SIG-M5 treated with dmso at 0.1 percent for 504 hours (cell line): ENCODE data around the gene BRIP1.
"Not testable (repeated sequence)": the region's sequence is repeated elsewhere in the genome, so short reads cannot be mapped to it uniquely, and the experiment has no call there.

Experiments
- DNase-seq: peaks from one replicate; lab custom pipeline; 2025; ENCODE audit not compliant: unreplicated experiment; lab: John Stamatoyannopoulos, UW

Gene BRIP1

DNA sequence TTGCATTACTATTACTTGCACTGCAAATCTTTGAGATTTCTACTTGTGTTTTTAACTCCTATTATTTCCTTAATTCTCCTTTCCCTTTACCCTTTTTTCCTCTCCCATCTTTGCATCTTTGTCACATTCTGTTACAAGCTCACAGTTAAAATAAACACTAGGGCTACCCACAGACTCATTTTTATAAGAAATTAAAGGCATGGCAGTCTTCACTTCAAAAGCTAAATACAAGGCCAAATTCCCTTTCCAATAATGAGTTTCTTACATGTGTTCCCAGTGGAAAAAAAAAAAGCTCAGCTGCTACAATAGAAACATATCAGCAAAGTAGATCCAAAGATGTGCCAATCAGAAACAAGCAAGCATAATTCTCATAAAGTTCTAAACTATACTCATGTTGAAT, 3.7 kb upstream of the BRIP1 start:
- DNase-seq, result no peak

DNA sequence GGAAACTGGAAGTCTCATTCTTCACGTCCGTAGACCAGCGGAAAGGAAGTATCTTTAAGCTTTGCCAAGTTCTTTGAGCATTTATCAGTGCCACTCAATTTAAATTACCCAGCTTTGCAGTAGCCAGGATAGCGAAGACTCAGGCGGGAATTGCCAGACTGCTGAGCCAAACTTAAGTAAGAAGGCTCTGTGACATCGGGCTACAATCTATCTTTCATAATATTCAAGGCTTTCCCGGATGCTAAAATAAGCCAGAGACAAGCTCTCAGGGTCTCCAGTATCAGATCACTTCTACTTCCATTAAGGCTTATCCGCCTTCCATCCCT, 436 bp upstream of the BRIP1 start:
- no peak for DNase-seq

DNA sequence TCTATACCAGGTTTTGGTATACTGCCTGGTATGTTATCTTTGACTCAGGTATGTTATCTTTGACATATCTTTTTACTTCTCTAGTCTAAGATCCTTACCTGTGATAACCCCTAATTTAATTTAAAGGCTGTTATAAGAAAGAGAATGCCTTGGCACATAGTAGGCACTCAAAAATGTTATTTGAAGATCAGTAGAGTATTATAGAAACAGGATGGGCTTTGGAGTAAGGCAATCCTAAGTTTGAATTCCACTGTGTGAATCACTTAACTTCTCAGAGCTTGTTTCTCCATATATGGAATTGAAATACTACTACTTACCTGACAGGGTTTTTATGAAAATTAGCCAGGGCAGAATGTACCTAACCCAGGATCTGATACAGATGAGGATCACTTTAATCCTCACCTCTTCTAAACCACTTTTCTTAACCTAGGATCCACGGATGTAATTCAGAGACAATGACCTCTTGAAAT, 1.2 kb downstream of the BRIP1 start:
- peak; percentile 69 for DNase-seq

DNA sequence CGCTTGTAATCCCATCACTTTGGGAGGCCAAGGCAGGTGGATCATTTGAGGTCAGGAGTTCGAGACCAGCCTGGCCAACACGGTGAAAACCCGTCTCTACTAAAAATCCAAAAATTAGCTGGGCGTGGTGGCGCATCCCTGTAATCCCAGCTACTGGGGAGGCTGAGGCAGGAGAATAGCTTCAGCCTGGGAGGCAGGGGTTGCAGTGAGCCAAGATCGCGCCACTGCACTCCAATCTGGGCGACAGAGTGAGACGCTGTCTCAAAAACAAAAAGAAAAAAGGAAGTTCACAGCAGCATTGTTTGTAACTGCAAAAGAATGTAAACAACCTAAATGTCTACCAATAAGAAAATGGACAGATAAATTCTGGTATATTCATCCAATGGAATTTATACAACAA, 2.9 kb downstream of the BRIP1 start:
- DNase-seq, result not testable (repeated sequence)

DNA sequence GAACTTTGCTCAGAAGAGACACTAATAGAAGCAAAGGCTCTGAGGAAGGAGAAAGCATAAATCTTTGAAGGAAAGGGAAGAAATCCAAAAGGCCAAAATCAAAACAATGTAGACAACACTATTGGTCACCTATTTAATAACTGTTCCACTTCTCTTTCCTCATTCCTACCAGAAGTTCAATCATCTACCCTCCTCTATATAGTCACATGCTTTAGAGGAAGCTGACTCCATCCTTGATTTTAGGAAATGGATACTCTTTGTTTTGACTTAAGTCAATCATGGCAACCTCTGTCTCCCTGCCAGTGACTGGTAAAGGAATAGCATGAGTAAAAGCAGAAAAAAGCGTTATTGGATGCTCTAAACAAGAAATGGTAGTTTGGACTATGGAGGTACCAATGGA, 7.3 kb downstream of the BRIP1 start:
- no peak for DNase-seq

DNA sequence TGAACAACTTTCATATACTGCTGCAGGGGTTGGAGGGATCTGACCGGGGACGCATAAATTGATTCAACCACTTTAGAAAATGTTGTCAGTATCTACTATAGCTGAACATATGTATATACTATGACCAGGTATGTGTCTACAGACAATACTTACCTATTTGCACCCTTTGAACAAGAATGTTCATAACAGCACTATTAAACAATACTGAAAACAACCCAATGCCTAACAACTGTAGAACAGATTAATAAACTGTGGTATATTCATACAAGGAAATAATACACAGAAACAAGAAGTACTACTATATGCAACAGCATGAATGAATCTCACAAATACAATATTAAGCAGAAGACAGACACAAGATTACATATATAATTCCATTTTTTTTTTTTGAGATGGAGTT, 10.5 kb downstream of the BRIP1 start:
- no peak for DNase-seq

DNA sequence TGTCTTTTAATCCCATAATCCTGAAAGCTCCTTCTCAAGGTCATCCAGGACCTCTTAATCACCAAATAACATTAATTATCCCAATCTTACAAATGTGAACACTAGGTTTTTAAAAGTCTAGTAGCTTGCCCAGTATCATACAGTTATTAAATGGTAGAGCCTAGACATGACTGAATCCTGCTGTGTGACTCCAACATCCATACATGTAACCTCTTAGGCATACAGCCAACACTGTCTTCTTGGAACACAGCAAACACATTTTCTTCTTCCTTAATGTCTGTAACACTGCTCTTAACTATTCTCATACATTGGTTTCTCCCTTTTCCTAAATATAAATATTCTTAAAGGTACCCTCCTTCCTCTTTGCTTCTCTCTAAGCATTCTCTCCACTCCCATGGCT, 13.7 kb downstream of the BRIP1 start:
- no peak for DNase-seq

DNA sequence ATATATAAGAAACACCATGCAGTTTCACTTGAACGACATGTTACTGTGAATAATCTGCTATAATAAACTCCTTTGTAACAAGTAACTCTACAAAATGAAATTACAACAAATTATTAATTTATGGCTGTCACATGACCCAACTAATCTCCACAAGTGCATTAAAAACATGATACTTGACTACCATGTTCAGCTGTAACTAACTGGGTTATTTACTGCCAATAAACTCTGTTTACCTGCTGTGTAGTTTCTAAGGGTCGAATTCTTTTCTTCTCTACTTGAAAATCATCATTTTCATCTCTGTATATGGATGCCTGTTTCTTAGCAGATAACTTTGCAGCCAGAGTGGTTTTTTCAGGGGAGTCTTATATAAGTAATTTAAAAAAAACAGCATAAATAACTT, 14.4 kb downstream of the BRIP1 start:
- no peak for DNase-seq

DNA sequence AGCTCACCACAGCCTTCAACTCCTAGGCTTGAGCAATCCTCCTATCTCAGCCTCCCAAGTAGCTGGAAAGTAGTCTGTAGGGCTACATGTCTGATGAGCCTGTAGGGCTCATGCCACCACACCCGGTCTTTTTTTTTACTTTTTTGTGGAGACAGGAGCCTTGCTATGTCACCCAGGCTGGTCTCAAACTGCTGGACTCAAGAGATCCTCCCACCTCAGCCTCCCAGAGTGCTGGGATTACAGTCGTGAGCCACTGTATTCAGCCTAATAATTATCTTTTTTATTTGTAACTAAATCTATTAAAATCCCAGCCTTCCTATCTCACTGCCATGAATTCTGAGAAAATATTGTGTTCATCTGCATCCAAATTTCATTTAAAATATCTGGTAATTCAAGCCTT, 15.1 kb downstream of the BRIP1 start:
- DNase-seq, result no peak

DNA sequence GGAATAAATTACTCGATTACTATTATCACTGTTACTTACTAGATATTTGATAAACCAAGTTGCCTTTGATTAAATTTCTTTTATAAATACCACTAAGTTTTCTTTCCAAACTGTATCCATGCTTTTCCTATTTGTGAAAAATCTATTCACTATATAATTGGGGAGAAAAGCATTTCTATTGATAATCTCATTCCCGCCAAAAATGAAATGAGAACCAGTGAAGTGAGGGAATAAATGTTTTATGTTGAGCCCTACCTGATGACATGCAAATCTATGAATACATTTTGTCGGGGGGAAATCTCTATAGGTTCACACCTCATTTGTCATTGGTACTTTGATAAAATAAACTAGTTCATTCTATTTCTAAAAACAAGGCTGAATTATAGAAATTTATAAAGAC, 15.7 kb downstream of the BRIP1 start:
- DNase-seq, result no peak

DNA sequence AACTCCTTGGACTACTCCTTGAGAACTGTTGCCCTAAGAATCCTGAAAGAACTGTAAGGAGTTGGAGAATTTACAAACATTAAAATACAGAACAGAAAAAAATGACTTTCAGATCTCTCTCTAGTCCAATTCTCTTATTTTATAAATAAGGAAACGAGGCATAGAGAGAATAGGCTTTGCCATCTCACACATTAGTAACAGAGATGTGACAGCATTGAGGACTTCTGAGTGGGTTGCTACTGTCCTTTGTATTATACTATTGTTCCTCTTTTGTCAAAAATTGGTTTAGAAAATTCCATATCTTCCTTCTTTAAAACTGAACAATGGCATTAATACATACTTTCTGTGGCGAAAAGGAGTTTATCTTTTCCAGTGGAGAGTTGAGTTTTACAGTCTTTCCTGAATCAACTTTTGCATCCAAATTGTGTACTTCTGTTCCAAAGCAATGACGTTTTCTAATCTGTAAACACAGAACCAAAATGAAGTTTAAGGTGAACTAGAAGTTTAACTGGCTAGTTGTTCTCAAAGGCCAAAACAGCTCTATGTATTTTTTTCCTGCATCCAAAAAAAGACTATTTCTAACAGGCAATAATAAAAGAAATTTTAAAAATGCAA, 16.5 kb downstream of the BRIP1 start:
- no peak for DNase-seq

DNA sequence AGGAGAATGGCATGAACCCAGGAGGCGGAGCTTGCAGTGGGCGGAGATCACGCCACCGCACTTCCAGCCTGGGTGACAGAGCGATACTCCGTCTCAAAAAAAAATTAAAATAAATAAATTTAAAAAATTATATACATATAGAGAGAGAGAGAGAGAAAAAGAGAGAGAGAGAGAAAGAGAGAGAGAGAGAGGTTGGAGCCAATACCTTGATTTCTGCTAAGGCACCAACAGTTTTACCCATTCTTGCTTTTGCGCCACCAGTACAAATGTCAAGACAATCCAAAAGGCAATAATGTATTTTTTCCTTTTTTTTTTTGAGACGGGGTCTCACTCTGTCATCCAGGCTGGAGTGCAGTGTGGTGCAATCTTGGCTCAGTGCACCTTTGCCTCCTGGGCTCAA, 17.2 kb downstream of the BRIP1 start:
- DNase-seq, result no peak

DNA sequence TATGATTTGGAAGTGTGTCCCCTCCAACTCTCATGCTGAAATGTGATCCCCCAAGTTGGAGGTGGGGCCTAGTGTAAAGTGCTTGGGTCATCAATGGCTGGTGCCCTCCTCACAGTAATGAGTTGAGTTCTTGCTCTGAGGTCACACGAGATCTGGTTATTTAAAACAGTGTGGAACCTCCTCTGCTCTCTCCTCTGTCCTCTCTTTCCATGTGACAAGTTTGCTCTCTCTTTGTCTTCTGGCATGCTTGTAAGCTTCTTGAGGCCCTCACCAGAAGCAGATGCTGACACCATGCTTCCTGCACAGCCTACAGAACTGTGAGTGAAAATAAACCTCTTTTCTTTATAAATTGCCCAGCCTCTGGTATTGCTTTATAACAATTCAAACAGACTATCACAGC, 19.9 kb downstream of the BRIP1 start:
- no peak for DNase-seq

DNA sequence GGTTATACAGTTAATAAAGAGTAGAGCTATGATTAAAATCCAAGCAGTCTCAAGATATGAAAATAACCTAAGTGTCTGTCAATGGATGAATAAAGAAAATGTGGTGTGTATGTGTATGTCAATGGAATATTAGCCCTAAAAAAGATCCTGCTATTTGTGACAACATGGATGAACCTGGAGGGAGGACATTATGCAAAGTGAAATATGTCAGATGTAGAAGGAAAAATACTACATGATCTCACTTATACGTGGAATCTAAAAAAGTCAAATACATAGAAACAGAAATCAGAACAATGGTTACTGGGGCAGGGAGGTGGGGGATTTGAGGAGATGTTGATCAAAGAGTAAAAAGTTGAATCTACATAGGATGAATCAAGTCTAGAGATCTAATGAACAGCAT, 20.4 kb downstream of the BRIP1 start:
- DNase-seq, result no peak

DNA sequence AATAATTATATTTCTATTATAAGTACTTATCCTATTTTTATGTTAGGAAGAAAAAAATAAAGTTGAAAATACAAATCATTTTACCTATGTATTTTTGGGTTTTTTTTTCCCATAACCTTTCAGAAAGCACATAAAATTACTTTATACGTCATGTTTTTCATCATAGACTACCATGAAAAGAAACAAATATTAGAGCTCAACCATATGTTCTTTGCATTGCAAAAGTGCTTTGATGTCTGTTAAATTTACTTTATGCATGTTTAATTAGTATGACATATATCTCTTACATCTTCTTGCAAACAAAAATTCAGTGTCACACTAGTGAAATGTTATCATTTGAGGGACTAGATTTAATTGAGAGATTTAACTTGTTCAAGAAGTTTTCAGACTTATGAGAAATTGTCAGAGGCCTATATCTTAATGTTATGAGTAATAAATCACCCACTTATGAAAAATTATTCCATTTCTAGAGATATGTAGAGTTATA, 24.0 kb downstream of the BRIP1 start:
- DNase-seq, result no peak

DNA sequence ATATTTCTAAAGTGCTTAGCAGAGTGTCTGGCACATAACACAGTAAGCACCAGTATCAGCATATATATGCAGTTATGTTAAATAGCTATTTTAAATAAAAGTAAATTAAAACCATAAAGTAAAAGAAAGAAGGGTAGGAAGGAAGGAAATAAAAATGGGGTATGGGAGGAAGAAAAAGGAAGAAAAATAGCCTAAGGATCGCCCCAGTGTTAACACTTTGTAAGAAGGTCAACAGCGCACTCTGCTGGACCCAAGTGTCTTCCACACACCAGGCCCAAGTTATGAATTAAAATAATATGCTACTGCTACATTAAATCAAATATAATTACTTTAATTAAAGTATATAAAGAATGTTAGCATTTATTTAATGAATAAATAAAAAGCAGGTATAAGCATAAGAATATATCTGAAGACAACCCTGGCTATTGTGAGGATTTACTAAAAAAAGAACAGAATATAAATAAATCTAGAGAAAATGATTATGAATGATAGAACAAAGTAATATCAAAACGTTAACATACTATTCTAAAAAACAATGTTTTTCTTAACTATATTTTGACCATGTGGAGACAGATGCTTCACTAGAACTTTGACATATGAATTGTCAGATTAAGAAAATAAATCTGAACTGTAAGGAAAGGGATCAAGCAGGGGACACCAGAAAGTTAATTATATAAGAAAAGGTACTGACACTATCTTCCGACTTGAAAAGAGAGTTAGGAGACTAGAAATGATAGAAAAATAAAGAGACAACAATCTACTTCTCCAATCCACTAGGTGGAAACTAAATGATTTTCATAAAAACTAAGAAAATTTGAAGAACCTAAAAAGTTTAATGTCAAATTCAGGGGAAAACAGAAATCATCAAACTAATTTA, 25.9 kb downstream of the BRIP1 start:
- peak; percentile 99 for DNase-seq

DNA sequence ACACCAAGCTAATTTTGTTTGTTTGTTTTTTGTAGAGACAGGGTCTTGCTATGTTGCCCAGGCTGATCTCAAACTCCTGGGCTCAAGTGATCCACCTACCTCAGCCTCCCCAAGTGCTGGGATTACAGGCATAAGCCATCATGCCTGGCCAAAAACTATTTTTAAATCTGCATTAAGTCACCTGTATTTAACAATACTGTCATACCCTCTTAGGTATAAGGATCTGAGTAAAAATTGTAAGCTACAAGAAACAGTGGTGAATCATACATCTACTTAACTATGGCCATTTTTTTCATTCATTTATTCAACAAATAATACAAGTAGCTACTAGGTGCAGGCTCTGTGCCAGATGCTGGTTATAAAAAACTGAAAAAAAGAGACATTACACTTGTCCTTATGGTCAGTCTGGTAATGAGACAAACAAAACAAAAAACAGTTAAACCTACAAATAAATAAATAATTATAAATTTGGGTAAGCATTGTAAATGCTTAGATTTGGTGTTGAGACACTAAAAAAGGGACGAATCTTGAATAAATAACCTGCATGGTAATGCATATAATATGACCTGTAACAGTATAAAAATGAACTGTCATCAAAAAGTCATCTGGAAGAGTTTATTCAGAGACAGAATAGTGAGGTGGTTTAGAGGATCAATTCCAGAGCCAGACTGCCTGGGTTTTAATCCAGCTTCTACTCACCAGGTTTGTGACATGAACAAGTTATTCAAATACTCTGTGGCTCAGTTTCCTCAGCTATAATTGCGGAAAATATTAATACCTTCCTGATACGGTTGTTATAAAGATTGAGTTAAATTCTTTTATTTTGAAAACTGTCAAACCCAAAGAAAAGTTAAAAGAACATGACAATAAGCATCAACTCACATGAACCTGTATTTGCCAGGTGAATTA, 26.8 kb downstream of the BRIP1 start:
- DNase-seq, result no peak

DNA sequence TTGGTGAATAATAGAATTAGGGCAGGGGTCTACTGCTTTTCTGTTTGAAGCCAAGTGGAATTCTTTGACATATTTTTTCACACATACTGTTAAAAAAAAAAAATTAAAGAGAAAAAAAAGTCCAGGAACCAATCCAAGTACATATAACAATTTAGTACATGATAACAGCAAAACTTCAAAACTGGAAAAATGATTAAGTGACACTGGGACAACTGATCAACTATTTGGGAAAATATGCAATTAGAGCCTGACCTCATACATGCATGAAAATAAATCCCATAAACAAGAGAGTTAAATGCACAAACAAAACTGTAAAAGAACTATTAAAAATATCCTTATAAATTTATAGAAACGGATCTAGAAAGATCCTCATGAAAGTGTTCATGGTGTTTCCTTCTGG, 27.7 kb downstream of the BRIP1 start:
- DNase-seq, result no peak

DNA sequence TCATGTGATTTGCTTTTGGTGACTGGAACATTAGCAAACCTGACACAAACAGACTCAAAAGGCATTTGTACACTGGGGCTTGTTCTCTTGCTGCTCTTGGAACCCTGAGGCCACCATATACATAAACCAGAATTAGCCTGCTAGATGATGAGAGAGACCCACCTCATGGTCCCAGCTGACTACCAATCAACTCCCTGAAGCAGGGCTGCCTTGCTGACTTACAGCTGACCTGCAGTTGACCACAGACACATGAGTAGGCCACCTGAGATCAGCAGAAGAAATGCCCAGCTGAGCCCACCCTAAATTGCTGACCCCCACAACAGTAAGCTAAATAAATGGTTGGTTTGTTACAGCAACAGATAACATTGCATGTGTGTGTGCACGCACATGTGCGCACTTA, 28.7 kb downstream of the BRIP1 start:
- no peak for DNase-seq

DNA sequence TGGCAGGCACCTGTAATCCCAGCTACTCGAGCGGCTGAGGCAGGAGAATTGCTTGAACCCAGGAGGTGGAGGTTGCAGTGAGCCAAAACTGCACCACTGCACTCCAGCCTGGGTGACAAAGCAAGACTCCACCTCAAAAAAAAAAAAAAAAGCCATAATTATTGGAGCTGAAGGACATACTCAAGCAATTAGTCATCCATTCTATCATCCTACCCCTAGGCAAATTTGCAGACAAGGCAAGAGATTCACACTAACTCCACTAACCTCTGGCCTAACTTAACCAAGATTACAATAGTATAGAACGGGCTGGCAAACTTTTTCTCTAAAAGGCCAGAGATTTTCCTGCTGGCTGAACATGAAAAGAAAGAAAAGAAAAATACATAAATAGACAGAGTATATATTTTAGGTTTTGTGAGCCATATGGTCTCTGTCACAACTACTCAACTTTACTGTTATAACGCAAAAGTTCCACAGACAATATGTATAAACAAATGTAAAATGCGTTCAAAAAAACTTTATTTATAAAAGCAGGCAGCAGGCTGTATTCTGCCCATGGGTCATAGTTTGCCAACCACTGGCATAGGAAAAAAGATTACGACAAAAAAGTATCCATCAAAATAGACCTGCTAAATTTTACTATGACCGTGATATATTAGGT, 29.7 kb downstream of the BRIP1 start:
- DNase-seq, result peak; percentile 94

DNA sequence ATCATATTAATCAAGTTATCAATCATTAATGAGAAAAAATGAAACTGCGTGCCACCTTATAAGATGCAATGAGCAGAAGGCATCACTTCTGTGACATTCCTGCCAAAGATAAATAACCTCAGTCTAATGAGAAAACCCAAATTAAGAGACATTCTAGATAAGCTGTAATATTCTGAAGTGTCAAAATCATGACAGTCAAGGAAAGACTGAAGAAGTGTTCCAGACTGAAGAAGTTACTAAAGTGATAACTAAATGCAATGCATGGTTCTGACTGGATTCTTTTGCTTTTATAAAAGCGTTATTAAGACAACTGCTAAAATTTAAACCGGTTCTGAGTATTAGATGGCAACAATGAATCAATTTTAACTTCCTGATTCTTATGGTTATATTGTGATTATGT, 30.9 kb downstream of the BRIP1 start:
- no peak for DNase-seq
